ENCODE measurements around the gene TBC1D9B.

- no peak for TF ChIP-seq EZH2phosphoT487 (IDR thresholded peaks at IDR 0.05; ENCODE audit: borderline replicate concordance, low read length)
- TF ChIP-seq CTCF (conservative IDR thresholded peaks at IDR 0.05; ENCODE audit: low read depth, low read length) = no peak
These were observed 46.7 kb upstream of the TBC1D9B start for GRCh38 chr5:179954434-179954833.
